Tibial nerve (tissue), 4 donors: ENCODE measurements around the gene SAA4. TPM values are rescaled to one million over a fixed set of nuclear protein-coding genes. Genes with fewer than 3 reads are reported as not detected.

ENCODE experiments used
- DNase-seq, 2 donors: peaks; one replicate each; pipeline ENCODE4 v3.0.0-alpha.2; 2019; ENCODE audit warnings: low spot score in 2 of 2
- H3K27ac ChIP-seq, 4 donors: fragments of 200-600 bp; sonication (generic) in 3 of 4; one replicate each; pipeline ENCODE4 v1.5.1; 2017 to 2019; ENCODE audit warnings: mild to moderate bottlenecking in 1 of 4
- H3K27me3 ChIP-seq, 2 donors: fragments of 200-600 bp; sonication (generic) in 1 of 2; one replicate each; pipeline versions ENCODE4 v1.5.1 to v1.6.0; 2017 to 2019
- H3K36me3 ChIP-seq, 3 donors: fragments of 200-600 bp; sonication (generic); one replicate each; pipeline ENCODE4 v1.5.1; 2018 to 2019
- H3K4me1 ChIP-seq, 4 donors: fragments of 200-600 bp; sonication (generic) in 3 of 4; one replicate each; pipeline ENCODE4 v1.5.1; 2017 to 2019
- H3K4me3 ChIP-seq, 4 donors: fragments of 200-600 bp; sonication (generic) in 3 of 4; one replicate each; pipeline ENCODE4 v1.5.1; 2017 to 2019; ENCODE audit warnings: mild to moderate bottlenecking in 1 of 4, moderate library complexity in 1 of 4
- H3K9me3 ChIP-seq, 4 donors: fragments of 200-600 bp; sonication (generic) in 3 of 4; one replicate each; pipeline ENCODE4 v1.5.1; 2017 to 2019
- EP300 ChIP-seq, 2 donors: sonication (generic); formaldehyde crosslinking; IDR thresholded peaks; one replicate each; pipeline ENCODE4 v1.6.1; 2017; ENCODE audit warnings: antibody characterized with exemption in 2 of 2, mild to moderate bottlenecking in 1 of 2
- POLR2A ChIP-seq, 2 donors: fragments of 450-650 bp; IDR thresholded peaks; one replicate each; pipeline ENCODE4 v1.6.1; 2017; ENCODE audit warnings: antibody characterized with exemption in 2 of 2, mild to moderate bottlenecking in 2 of 2, moderate library complexity in 2 of 2
- WGBS, 2 donors: methylation state at CpG; one replicate each; pipeline ENCODE4 v1.1.5; 2018; 5-methylcytosine and 5-hydroxymethylcytosine counted together
- total RNA-seq, 4 donors: library from RNA; depleted of rRNA; stranded (reverse); fragments of >200 nt; gene quantifications; one replicate each; pipeline ENCODE4 v1.1.0, GENCODE V29; 2016
- TF ChIP-seq, protein P1 (sequence below), 5 experiments: fragments of 200-600 bp in 3 of 5; fragments of 450-650 bp in 2 of 5; sonication (generic) in 3 of 5; IDR thresholded peaks; one replicate each; pipeline ENCODE4 v1.5.1; 2016 to 2019; ENCODE audit warnings: antibody characterized with exemption in 5 of 5, mild to moderate bottlenecking in 3 of 5, moderate library complexity in 2 of 5

The SAA4 gene
- total RNA-seq, 4 donors from 2014 or later = not detected

DNA sequence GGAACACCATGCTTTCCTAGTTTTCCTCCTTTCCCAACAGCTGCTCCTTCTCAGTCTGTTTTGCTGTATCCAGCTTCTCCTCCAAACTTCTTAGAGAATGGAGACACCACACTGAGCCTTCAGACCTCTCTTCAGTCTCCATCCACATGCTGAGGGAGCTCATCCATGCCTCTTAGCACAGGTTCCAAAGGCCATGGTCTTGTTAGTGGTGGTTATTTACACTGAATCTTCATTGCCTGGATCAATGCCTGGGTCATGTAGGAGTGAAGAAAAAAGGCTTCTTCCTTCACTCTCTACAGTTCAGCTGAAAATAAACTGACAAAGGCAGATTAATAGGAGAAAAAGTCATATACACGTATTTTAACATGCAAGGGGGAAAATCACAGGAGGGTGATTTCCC is 3.1 kb upstream of the SAA4 start:
- 83 to 85% methylated on average over 1 of the region's 1 CpG for WGBS, 2 donors
- no peak for DNase-seq
- H3K9me3 ChIP-seq = no peaks in the 10 kb centered on the region

DNA sequence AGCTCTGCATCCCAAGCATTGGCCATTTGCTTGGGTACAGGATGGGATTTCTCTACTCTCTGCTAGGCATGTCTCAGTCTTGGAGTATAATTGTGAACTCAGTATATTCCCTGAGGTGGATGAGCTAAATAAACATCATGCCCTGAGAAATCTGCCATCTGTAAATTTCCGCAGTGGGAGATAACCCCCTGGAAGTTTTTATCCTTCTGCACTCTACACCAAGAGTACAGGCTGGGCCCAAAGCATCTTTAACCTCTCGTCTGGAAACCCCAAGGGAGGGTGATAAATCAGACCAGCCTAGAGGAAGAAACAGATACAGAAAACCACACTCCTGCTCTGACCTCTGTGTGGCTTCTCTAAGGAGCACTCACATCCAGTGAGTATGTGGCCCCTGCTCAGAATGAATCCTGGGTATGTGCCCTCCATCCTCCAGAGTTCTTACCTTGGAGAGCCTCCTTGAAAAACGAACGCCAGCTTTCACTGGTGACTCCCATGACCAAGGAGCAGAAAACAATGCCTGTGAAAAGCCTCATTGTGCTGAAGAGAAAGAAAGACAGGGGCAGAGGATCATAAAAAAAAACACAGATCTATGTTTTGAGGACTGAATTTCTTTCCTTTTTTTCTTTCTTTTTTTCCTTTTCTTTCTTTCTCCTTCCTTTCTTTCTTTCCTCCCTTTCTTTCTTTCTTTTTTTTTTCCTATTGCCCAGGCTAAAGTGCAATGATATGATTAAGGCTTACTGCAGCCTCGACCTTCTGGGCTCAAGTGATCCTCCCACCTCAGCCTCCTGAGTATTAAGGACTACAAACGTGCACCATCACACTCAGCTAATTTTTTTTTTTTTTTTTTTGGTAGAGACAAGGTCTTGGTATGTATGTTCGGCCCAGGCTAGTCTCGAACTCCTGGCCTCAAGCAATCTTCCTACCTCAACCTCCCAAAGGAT is 938 bp downstream of the SAA4 start:
- Histone ChIP-seq H3K4me1 (no peaks in the 10 kb centered on the region), H3K4me3 (no peak overlapping the region), H3K27me3 (no peaks in the 10 kb centered on the region), H3K9me3 (no peaks in the 10 kb centered on the region), H3K36me3 (no peaks in the 10 kb centered on the region), H3K27ac (no peak overlapping the region)
- DNase-seq = no peak
- TF ChIP-seq, protein P1, sequence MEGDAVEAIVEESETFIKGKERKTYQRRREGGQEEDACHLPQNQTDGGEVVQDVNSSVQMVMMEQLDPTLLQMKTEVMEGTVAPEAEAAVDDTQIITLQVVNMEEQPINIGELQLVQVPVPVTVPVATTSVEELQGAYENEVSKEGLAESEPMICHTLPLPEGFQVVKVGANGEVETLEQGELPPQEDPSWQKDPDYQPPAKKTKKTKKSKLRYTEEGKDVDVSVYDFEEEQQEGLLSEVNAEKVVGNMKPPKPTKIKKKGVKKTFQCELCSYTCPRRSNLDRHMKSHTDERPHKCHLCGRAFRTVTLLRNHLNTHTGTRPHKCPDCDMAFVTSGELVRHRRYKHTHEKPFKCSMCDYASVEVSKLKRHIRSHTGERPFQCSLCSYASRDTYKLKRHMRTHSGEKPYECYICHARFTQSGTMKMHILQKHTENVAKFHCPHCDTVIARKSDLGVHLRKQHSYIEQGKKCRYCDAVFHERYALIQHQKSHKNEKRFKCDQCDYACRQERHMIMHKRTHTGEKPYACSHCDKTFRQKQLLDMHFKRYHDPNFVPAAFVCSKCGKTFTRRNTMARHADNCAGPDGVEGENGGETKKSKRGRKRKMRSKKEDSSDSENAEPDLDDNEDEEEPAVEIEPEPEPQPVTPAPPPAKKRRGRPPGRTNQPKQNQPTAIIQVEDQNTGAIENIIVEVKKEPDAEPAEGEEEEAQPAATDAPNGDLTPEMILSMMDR (IDR thresholded peaks at IDR 0.05) = no peak
- TF ChIP-seq EP300 (IDR thresholded peaks at IDR 0.05) (no peak), POLR2A (IDR thresholded peaks at IDR 0.05) (no peak)
- 57% methylated on average over 8 of the region's 8 CpGs for WGBS, 2 donors

More for the DNA sequence above, 3.1 kb upstream of the SAA4 start:
- H3K27ac ChIP-seq = no peak overlapping the region
- H3K4me3 ChIP-seq = no peak overlapping the region
- no peak for TF ChIP-seq POLR2A (IDR thresholded peaks at IDR 0.05)
- TF ChIP-seq EP300 (IDR thresholded peaks at IDR 0.05) = no peak
- TF ChIP-seq, protein P1 (IDR thresholded peaks at IDR 0.05) = no peak
- no peaks in the 10 kb centered on the region for H3K27me3 ChIP-seq
- no peaks in the 10 kb centered on the region for H3K4me1 ChIP-seq
- H3K36me3 ChIP-seq = no peaks in the 10 kb centered on the region

DNA sequence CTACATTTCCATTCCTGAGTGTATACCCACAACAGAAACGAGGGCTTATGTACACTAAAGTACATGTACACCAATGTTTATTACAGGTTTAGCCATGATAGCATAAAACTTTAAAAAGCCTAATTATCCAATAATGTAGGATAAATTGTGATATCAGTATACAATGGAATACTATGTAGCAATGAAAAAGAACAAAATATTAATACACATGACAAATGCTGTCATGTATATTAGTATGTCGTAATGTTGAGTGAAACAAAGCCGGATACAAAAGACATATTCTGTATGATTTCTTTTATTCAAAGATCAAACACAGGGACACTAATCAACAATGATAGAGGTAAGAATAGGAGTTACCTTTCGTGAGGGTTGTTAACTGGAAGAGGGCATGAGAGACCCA is 2.7 kb downstream of the SAA4 start:
- Histone ChIP-seq H3K4me3 (no peak overlapping the region), H3K4me1 (no peaks in the 10 kb centered on the region), H3K27me3 (no peaks in the 10 kb centered on the region), H3K27ac (no peak overlapping the region), H3K9me3 (no peaks in the 10 kb centered on the region), H3K36me3 (no peaks in the 10 kb centered on the region)
- DNase-seq = no peak
- 88 to 93% methylated on average over 4 of the region's 4 CpGs for WGBS, 2 donors
- TF ChIP-seq EP300 (IDR thresholded peaks at IDR 0.05) (no peak), POLR2A (IDR thresholded peaks at IDR 0.05) (no peak)
- TF ChIP-seq, protein P1 (IDR thresholded peaks at IDR 0.05) = no peak

DNA sequence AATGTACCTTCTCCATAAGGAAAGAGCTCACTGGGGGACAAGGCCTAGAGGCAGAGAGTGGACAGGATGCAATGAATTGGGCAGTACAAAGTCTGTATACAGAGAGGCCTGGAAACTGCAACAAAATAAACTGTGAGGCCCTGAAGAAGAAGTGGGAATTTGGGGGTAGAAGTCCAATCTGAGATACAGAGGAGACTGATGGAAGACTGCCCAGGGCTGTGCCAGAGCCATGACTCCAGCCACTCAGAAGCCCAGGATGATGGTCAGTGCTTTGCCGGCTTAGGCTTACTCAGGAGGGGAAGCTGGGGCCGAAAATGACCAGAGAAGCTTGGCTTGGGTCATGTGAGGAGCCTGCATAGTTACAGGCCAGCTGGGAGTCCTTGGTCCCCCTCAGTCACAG is 5.7 kb downstream of the SAA4 start:
- TF ChIP-seq, protein P1 (IDR thresholded peaks at IDR 0.05) = no peak
- TF ChIP-seq EP300 (IDR thresholded peaks at IDR 0.05) = no peak
- TF ChIP-seq POLR2A (IDR thresholded peaks at IDR 0.05) = no peak
- no peak for DNase-seq
- no peaks in the 10 kb centered on the region for H3K9me3 ChIP-seq
- H3K27me3 ChIP-seq = no peaks in the 10 kb centered on the region
- no peak overlapping the region for H3K27ac ChIP-seq
- no peak overlapping the region for H3K4me3 ChIP-seq
- 68 to 81% methylated on average over 2 of the region's 2 CpGs for WGBS, 2 donors
- H3K36me3 ChIP-seq = no peaks in the 10 kb centered on the region
- H3K4me1 ChIP-seq = no peaks in the 10 kb centered on the region

DNA sequence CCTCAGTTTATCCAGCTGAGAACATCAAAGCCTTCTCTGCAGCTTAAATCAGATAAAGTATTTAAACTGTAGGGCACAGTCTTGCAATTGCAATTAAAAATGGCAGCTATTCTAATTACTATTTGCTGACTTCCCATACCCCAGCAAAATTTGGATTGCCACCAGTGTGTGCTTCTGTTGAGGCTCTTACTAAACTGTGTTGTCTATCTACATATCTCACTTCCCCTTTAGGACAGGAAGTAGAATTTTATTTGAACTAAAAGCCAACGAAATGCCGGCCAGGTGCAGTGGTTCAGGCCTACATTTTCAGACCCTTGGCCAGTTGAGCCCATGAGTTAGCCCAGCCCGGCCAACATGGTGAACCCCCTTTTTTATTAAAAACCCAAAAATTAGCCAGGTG is 7.1 kb downstream of the SAA4 start:
- DNase-seq = no peak
- H3K4me3 ChIP-seq = no peak overlapping the region
- WGBS, 2 donors = 64 to 73% methylated on average over 2 to 3 of the region's 3 CpGs
- no peaks in the 10 kb centered on the region for H3K4me1 ChIP-seq
- H3K9me3 ChIP-seq = peaks cover 0 to 4% (median 0%) of the 10 kb centered on the region in 4 donors
- H3K36me3 ChIP-seq = no peaks in the 10 kb centered on the region
- H3K27me3 ChIP-seq = no peaks in the 10 kb centered on the region
- H3K27ac ChIP-seq = peak overlapping the region in 1 of 4 donors; percentile 26
- TF ChIP-seq, protein P1 (IDR thresholded peaks at IDR 0.05) = no peak
- TF ChIP-seq EP300 (IDR thresholded peaks at IDR 0.05) (no peak), POLR2A (IDR thresholded peaks at IDR 0.05) (no peak)
